Activated CD4-positive, alpha-beta T cell treated with anti-CD3 and anti-CD28 coated beads, Interleukin-2, amount 50 U/mL, for 48 hours (primary cell): Measurements from ENCODE around the gene MTMR6.

Source experiments
- DNase-seq, 2 experiments: peaks; one replicate each; pipeline ENCODE4 v3.0.0-alpha.2; 2020

MTMR6 gene

DNA sequence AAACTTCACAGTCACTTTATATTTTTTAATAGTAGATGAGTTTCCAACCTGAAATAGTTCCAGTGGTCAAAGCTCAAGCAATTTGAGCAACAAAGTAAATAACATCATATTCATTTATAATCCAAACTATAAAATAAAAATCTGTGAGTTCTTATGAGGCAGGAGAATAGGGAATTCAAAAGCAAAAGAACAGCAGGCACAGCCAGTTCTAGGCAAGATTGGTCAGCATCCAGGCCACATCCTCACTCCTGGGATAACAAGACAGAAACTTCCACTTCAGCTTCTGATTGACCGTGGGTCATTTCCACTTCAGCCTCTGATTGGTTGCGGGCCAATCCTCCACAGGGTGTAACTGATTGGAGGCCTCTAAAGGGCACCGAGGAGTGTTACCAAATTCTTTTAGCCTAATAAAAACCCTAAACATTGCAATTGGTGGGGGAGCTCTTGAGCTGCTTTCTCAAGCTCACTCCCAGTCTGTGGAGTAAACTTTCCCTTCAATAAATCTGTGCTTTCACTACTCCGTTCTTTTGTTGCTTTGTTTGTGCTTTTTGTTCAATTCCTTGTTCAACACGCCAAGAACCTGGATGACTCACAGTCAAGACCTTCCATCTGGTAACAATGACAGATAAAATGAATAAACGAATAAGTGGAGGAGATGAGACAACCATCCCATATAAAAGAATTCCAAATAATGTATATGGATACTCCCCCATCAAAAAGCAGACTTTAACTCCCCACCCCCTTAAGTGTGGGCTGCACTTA, 72.6 kb downstream of the MTMR6 start:
- no peak for DNase-seq

DNA sequence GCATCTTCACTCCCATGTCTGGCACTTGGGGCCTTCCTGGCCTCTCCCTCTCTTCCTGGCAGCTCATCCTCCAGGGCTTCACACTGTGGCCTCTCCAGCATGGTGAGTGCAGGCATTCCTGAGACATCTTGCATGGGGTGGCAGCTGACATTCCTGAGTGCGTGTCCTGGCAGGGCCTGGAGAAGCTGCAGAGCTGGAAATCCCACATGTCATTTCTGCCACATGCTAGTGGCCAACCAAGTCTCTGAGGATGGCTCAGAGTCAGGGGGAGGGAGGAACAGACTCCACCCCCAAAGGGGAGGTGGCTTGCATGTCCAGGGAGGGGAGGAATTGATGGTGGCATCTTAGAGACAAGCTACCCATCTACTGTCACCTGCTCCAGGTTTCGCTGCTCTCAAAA, 73.6 kb downstream of the MTMR6 start:
- DNase-seq = no peak

DNA sequence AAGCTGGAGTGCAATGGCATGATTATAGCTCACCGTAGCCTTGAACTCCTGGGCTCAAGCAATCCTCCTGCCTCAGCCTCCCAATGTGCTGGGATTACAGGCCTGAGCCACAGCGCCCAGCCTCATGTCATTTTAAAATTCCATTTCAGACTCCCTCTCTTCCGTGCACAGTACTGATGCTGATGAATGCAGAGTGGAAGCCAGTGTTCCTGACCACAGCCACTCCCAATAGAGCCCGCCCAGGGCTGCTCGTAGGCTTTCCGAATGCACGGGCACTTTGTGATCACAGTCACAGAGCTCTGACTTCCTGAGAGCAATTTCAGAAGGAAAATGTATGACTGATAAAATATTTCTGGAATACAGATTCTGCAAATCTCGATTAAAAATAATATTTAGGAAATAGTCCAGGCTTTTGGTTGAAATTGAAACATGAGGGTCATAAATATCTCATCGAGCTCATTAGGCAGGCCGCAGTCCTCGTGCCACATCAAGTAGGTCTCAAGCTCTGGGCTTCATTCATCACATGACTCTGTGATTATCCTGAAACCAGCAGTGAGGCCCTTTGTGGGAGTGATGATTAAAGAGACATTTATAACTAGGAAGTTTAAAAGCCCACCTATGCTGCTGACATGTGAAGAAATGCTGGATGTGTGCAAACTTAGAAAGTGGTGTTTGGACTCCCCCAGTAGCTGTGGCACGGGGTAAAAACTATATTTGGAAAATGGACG, 76.3 kb downstream of the MTMR6 start:
- DNase-seq = no peak

DNA sequence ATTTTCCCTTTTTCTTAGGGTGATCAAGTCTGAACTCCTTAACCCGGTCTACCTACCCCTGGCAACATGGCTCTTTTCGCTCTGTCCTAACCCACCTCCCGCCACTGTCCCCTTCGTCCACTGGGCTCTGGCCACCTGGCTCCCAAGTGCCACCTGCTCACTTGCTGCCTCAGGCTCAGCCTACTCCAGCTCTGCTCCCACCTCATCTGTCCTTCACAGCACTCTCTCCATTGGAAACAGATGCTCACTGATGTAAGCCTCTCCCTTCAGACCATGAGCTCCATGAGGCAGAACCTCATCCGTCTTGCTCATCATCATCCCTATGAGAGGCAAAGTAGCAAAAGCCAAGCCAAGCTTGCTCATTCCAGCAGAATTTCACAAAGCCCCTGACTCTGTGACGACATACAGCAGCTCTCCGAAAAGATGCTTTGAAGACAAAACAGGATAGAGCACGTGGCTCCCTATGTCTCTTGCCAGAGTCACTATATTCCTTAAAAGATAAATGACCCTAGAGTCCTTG, 79.9 kb downstream of the MTMR6 start:
- DNase-seq = no peak

DNA sequence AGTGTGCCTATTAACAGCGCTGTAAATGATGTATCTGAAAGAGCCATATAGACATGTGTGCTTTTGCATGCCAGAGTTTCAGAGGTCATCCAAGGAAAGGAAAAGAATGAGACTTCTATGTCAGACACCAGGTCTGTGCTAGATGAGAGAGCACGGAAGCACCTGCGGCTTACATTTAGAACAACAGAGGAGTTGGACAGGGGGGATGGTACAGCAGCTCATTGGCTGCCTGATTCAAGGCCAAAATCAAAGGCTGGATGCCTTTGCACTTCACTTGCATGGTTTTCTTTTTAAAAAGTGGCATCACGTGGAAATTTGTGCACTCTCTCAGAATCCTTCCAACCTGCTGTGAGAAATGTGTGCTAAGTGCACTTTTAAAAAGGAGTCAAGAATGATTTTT, 82.4 kb downstream of the MTMR6 start:
- DNase-seq = no peak

DNA sequence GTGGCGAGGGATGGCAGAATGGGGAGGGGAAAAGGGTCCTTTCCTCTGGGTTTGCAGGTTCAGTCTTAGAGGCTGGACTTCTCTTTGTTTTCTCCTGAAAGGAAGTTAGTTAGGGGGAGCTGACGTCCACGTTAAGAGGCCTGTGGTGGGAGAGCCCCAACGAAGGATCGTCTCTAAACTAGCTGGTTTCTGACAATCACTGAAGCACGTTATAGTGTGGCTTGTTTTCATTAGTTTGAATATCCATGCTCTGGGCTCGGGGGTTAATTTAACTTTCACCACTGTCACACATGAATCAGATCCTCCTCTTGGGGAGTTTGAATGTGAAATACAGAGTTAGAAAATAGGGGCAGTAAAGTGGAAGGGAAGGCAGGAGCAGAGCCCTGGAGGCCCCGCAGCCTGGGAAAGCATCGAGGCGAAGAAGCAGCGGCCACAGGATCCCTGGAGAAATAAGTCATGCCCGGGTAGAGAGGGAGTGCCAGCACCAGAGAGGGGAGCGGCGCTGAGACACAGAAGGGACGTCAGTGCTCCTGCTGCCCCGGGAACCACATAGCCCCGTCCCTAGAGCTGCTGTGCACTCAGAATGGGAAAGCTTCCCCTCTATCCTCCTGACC, 84.1 kb downstream of the MTMR6 start:
- no peak for DNase-seq

DNA sequence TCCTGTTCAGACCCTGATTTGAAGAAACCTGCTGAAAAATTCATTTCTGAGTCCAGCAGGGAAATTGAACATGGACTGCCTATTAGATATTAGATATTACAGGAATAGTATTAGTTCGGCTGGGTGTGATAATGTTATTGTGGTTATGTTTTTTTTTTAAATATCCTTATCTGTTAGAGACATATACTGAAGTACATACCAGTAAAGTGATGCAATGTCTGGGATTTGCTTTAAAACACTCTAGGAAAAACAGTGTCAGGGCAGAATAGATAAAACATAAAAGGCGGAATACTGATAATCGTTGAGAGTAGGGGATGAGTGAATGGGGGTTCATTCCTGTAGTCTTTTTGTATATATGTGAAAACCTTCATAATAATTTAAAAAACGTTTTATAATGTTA, 86.5 kb downstream of the MTMR6 start:
- DNase-seq = no peak

DNA sequence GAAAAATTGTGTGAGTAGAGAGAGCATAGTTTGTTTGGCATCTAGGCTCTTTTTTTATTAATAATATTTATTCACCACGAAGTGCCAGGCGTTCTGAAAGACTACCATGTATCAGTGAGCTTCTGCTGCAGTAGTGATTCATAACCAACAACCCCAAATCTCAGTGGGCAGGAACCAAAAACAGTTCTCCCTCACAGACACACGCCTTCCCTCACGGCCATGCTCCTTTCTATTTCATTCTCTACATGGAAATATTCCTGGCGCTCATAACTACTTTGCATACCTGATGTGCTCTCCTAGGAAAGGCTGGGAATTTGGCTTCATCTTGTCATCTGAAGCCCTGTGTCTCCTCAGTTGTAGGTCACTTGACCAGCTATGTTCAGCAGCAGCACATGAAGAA, 88.6 kb downstream of the MTMR6 start:
- no peak for DNase-seq

DNA sequence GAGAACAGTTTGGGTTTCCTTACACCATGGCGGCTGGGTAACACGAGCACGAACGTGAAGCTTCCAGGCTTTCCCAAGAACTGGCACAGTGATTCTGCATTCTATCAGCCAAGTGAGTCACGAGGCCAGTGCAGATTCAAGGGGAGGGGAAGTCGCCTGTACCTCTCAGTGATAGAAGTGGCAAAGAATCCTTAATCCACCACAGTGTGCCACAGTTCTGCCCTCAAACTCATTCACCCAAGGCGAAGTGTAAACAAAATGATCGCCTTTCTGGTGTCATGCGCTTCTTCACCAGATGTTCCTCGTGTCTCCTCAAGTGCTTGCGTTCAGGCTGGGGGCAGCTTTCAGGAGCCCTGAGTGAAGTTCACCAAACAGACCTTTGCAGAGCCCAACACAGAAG, 90.3 kb downstream of the MTMR6 start:
- no peak for DNase-seq
